NCI-H345 treated with DMSO at 0.1 percent for 48 hours (cell line): ENCODE measurements around the gene KIAA1671.

ENCODE experiments used
- DNase-seq: peaks from one replicate; lab custom pipeline; 2025; ENCODE audit not compliant: unreplicated experiment; lab: John Stamatoyannopoulos, UW

The KIAA1671 gene

GRCh38 chr22:25039255-25039654, 86.7 kb downstream of the KIAA1671 start:
- no peak for DNase-seq

DNA sequence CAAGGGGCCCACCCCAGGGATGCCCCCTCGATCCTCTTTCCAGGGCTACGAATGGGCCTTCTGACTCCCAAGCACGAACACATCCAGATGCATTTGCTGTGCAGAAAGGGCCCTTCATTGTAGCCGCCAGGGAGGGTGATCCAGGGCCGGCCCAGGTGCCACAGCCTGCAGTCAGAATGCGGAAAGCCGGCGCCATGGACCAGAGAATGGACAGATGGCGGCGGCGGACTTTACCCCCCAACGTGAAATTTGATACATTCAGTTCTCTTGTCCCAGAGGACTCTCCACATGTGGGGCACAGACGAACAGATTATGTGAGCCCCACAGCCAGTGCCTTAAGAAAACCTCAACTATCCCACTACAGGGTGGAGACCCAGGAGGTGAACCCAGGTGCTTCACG, 87.2 kb downstream of the KIAA1671 start:
- no peak for DNase-seq

GRCh38 chr22:25045159-25045558, 92.6 kb downstream of the KIAA1671 start:
- DNase-seq = no peak

- DNase-seq = no peak
Observed at GRCh38 chr22:25048071-25048470, 95.6 kb downstream of the KIAA1671 start.

- no peak for DNase-seq
Observed at GRCh38 chr22:25048659-25049647, 96.4 kb downstream of the KIAA1671 start.

- DNase-seq = no peak
Observed at GRCh38 chr22:25049770-25050169, 97.3 kb downstream of the KIAA1671 start.

DNA sequence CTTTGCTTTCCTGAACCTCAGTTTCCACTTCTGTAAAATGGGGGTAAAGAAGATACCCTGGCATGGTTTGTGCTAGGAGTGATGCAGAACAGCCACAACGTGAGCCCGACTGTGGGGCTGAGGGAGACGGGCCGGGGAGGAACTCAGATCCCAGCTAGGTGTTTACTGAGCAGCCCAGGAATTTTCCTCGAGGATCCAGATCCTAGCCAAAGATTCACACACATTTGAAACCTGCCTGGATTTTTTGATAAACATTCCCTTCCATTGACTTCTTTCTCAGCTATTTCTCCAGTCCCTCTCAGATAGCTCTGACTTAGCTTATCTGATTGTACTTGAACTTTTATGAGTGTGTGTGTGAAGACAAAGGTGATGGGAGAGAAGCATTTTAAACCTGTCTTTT, 98.0 kb downstream of the KIAA1671 start:
- no peak for DNase-seq

DNA sequence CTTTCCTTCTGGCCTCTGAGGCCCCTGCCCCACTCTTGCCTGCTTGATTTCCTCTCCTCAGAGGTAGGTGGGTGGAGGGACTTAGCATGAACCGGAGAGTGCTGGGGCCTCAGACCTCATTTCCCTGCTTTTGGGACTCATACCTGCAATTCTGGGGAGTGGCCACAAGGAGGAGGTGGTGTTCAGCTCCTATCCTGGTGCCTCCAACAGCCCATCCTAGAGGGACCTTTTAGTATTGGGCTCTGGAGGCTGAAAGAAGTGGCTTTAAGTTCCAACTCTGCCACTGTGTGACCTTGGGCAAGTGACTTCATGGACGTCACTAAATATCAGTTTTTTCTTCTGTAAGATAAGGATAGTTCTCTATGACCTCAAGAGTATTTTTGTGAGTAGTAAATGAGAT, 98.6 kb downstream of the KIAA1671 start:
- DNase-seq = no peak

DNA sequence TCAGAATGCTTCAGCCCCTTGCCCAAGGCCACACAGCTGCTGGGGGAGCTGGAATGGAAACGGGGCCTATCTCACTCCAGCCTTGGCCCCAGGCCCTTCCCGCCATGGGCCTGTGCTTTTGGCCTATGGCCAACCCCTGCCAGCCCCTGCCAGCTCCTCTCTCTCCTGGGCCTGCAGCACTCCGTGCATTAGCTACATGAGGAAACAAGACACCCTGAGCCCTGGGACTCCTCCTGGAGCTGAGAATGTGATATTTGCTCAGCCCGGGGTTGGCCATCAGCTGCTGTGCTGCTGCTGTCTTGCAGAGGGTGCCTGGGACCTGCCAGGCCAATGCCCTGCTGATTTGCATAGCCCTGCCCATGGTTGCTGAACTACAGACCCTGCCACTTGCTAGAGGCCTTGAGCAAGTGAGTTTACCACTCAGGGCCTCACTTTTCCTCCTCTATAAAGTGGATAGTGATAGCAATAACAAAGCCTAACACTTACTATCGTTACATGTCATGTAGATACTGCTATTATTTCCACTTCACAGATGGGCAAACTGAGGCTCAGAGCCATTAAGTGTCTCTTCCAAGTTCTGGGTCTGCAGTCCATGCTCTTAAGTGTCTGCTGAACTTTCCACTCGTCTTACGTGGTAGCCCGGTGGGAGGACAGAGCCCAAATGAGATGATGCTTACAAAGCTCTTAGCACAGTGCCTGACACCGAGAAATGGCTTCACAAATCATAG, 99.6 kb downstream of the KIAA1671 start:
- DNase-seq = no peak

DNA sequence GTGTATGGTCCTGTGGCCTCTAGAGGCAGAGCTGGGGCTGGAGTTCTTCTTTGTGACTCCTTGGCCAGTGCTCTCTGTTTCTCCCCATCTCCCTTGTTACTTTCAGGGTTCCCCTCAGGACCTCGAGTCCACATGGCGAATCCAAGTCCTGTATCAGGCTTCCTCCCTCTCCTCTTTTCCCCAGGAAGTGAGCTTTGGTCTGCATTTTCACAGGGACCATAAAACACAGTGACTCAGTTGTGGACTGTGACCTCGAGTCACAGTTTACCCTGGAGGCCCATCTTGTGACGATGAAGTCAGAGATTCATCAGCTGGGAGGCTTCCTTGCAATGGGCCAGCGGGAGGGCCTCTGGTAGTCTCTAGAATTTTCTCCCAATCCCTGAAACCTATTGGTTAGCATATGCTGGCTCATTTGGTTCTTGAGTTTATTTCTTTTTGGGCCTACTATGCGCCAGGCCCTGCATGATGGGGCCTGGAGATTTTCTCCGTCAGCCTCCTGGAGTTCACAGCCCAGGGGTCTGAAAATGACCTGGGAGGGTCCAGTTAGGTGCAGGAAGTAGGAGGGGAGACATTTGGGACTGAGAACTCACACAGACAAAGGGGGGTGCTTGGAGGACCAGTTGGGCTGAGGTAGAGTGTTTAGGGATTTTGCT, 100.8 kb downstream of the KIAA1671 start:
- no peak for DNase-seq

GRCh38 chr22:25054943-25055511, 102.5 kb downstream of the KIAA1671 start:
- DNase-seq = no peak

GRCh38 chr22:25057013-25057881, 104.7 kb downstream of the KIAA1671 start:
- peak; percentile 28 for DNase-seq

GRCh38 chr22:25059438-25059837, 106.9 kb downstream of the KIAA1671 start:
- DNase-seq = no peak

GRCh38 chr22:25060522-25061071, 108.1 kb downstream of the KIAA1671 start:
- DNase-seq = no peak

- DNase-seq = no peak
Observed at GRCh38 chr22:25061134-25061533, 108.6 kb downstream of the KIAA1671 start.

- DNase-seq = no peak
Observed at GRCh38 chr22:25061605-25062376, 109.3 kb downstream of the KIAA1671 start.

- DNase-seq = no peak
Observed at GRCh38 chr22:25062386-25063085, 110.0 kb downstream of the KIAA1671 start.

GRCh38 chr22:25064894-25065560, 112.5 kb downstream of the KIAA1671 start:
- DNase-seq = no peak
